ENCODE measurements around the gene CAPN12. TPM values are rescaled to one million over a fixed set of nuclear protein-coding genes. Genes with fewer than 3 reads are reported as not detected.
A peak's percentile ranks its signal among the peaks of the same experiment; 100 is the strongest.

The CAPN12 gene
- total RNA-seq, 1 experiment from 2014 or later, result 8.8 TPM

DNA sequence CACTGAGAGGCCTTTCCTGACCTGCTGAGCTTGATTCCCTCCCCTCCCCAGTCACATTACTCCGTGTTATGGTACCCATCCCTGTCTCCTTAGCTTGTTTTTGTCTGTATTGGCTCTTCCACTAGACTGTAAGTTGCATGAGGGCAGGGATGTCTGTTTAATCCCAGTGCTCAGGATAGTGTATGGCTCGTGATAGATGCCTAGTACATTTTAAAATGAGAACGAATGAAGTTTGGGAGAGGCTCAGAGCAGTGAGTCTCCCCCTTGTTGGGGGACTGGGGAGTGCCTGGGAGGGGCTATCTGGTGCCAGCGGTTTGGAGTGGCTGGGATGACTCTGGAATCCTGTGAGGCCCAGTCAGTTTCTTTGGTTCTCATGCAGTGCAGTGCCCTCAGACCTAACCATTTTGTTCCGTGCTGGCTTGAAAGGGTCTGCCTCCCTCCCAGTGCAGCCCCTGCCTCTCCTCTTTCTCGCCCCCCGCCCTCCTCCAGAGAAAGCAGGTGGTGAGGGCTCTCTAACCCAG lies 61.3 kb downstream of the CAPN12 start:
- Histone ChIP-seq H3K4me3 (replicated peaks in 1 of 2; ENCODE audit: low read depth in 1 of 2, low read length in 2 of 2) (peak overlapping the region; percentile 10 to 43), H2AFZ (ENCODE audit: low read depth, low read length, poor library complexity, severe bottlenecking) (no peak overlapping the region), H3K9ac (ENCODE audit: low read length) (peak overlapping the region; percentile 83), H3K4me1 (ENCODE audit: control insufficient read depth in 1 of 2, insufficient read depth in 2 of 2, low read length in 2 of 2) (peaks cover 76 to 99% of the 10 kb centered on the region in 2 experiments), H3K27me3 (ENCODE audit: insufficient read depth, low read length) (no peaks in the 10 kb centered on the region), H3K36me3 (ENCODE audit: control insufficient read depth in 1 of 2, insufficient read depth in 2 of 2, low read length in 2 of 2) (peaks cover 0 to 29% of the 10 kb centered on the region in 2 experiments; a peak in 2 of 4 replicates), H3K27ac (ENCODE audit: low read depth, low read length) (peak overlapping the region; percentile 98), H3K9me3 (ENCODE audit: control insufficient read depth in 1 of 2, insufficient read depth in 1 of 2, low read depth in 1 of 2, low read length in 2 of 2) (peaks cover 0 to 5% of the 10 kb centered on the region in 2 experiments; a peak in 1 of 4 replicates), H3K79me2 (ENCODE audit: insufficient read depth, low read length) (peaks cover 89% of the 10 kb centered on the region), H3K4me2 (ENCODE audit: low read length) (peak overlapping the region; percentile 86), H3K9me2 (ENCODE audit: insufficient read depth) (no peaks in the 10 kb centered on the region), H4K20me1 (ENCODE audit: insufficient read depth) (no peaks in the 10 kb centered on the region)
- RAD21 ChIA-PET (ENCODE audit: low non-redundant PET in 1 of 2, low total read pairs in 2 of 2, uncharacterized antibody in 2 of 2, unreplicated experiment in 2 of 2), result no interaction called here
- TSS peak; percentile 81 for BruUV-seq (replicated peaks)
- intact Hi-C loops (cut with micrococcal nuclease), result loop anchor here (2.0 to 5.0 kb wide), 2 partner anchors 26 to 169 kb away; no protein-coding TSS in a partner anchor
- POLR2A ChIA-PET, result interaction anchor here (0.6 to 2.5 kb wide), 7 partner anchors 10 to 166 kb away, joined by 3 to 25 read pairs (median 4); partner anchors contain the start of gene ACTN4
- peak; percentile 11; the same call in 1 of the 2 replicates for TF ChIP-seq CBX3 (IDR thresholded peaks at IDR 0.05; ENCODE audit: low read depth)
- TF ChIP-seq, protein P1, sequence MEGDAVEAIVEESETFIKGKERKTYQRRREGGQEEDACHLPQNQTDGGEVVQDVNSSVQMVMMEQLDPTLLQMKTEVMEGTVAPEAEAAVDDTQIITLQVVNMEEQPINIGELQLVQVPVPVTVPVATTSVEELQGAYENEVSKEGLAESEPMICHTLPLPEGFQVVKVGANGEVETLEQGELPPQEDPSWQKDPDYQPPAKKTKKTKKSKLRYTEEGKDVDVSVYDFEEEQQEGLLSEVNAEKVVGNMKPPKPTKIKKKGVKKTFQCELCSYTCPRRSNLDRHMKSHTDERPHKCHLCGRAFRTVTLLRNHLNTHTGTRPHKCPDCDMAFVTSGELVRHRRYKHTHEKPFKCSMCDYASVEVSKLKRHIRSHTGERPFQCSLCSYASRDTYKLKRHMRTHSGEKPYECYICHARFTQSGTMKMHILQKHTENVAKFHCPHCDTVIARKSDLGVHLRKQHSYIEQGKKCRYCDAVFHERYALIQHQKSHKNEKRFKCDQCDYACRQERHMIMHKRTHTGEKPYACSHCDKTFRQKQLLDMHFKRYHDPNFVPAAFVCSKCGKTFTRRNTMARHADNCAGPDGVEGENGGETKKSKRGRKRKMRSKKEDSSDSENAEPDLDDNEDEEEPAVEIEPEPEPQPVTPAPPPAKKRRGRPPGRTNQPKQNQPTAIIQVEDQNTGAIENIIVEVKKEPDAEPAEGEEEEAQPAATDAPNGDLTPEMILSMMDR (IDR thresholded peaks at IDR 0.05 in 2 of 3, conservative IDR thresholded peaks at IDR 0.05 in 1 of 3; ENCODE audit: borderline replicate concordance in 1 of 3, insufficient read depth in 1 of 3, low read depth in 2 of 3, low read length in 2 of 3), result no peak
- DNase-seq (ENCODE audit: low read depth, low spot score) (no peak), ATAC-seq (peak; percentile 6; the same call in 1 of the 2 replicates)
- CTCF ChIA-PET, result interaction anchor here (0.6 to 2.1 kb wide), 5 partner anchors 8 to 280 kb away, joined by 3 to 10 read pairs (median 4); partner anchors contain the start of gene FAM98C

DNA sequence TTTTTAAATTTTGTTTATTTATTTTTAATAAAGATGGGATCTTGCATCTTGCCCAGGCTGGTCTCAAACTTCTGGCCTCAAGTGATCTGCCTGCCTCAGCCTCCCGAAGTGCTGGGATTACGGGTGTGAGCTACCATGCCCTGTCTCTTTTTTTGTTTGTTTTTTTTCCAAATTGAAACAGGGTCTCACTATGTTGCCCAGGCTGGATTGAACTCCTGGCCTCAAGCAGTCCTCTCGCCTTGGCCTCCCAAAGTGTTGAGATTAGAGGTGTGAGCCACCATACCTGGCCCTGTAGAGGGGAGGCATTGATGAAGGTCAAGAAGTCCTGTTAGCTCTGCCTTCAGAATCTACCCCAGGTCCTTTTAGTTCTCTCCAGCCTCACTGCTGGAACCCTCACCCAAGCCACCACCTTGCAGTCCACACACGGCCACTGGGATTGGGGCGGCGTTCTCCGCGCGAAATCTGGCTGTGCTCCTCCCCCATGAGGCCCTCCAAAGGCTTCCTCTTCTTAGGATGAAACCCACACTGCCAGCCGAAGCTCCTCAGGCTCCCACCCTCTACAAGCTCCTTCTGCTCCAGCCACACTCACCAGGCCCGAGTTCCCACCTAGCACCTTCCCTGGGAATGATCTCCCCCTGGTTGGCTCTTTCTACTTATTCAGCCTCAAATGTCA lies 61.9 kb downstream of the CAPN12 start:
- ChIA-PET CTCF (interaction anchor here (2.1 kb wide), 1 partner anchor 48 kb away, joined by 10 read pairs; no protein-coding TSS in a partner anchor), POLR2A (interaction anchor here (1.9 to 2.5 kb wide), 2 partner anchors 11 to 20 kb away, joined by 9 to 25 read pairs; no protein-coding TSS in a partner anchor), RAD21 (ENCODE audit: low non-redundant PET in 1 of 2, low total read pairs in 2 of 2, uncharacterized antibody in 2 of 2, unreplicated experiment in 2 of 2) (no interaction called here)
- Histone ChIP-seq H3K9me3 (ENCODE audit: control insufficient read depth in 1 of 2, insufficient read depth in 1 of 2, low read depth in 1 of 2, low read length in 2 of 2) (peaks cover 0 to 5% of the 10 kb centered on the region in 2 experiments; a peak in 1 of 4 replicates), H3K79me2 (ENCODE audit: insufficient read depth, low read length) (peaks cover 89% of the 10 kb centered on the region), H3K4me2 (ENCODE audit: low read length) (peak overlapping the region; percentile 86), H3K4me3 (replicated peaks in 1 of 2; ENCODE audit: low read depth in 1 of 2, low read length in 2 of 2) (peak overlapping the region in 1 of 2 experiments; percentile 43; a peak in 2 of 4 replicates), H3K27ac (ENCODE audit: low read depth, low read length) (peak overlapping the region; percentile 98), H3K9ac (ENCODE audit: low read length) (peak overlapping the region; percentile 83), H3K9me2 (ENCODE audit: insufficient read depth) (no peaks in the 10 kb centered on the region), H3K4me1 (ENCODE audit: control insufficient read depth in 1 of 2, insufficient read depth in 2 of 2, low read length in 2 of 2) (peaks cover 70 to 99% of the 10 kb centered on the region in 2 experiments), H3K36me3 (ENCODE audit: control insufficient read depth in 1 of 2, insufficient read depth in 2 of 2, low read length in 2 of 2) (peaks cover 0 to 26% of the 10 kb centered on the region in 2 experiments; a peak in 2 of 4 replicates), H3K27me3 (ENCODE audit: insufficient read depth, low read length) (no peaks in the 10 kb centered on the region), H4K20me1 (ENCODE audit: insufficient read depth) (no peaks in the 10 kb centered on the region), H2AFZ (ENCODE audit: low read depth, low read length, poor library complexity, severe bottlenecking) (no peak overlapping the region)
- intact Hi-C loops (cut with micrococcal nuclease), result loop anchor here (2.0 to 5.0 kb wide), 2 partner anchors 26 to 170 kb away; no protein-coding TSS in a partner anchor
- ATAC-seq (no peak), DNase-seq (ENCODE audit: low read depth, low spot score) (no peak)
- no TSS peak for BruUV-seq (replicated peaks)
- TF ChIP-seq CBX3 (IDR thresholded peaks at IDR 0.05; ENCODE audit: low read depth) (peak; percentile 69; the same call in 1 of the 2 replicates), CEBPB (IDR thresholded peaks at IDR 0.05; ENCODE audit: low read depth) (no peak), POLR2A (IDR thresholded peaks at IDR 0.05; ENCODE audit: borderline replicate concordance, extremely low read depth, insufficient read depth, insufficient read length) (no peak)

Other genes with a start within 250 kb of the CAPN12 start
- gene MAP4K1, start 126.5 kb downstream of the CAPN12 start, total RNA-seq (2021; ENCODE audit: unreplicated experiment), result 9.1 TPM
- 313 TPM for gene EIF3K, start 125.3 kb downstream of the CAPN12 start, total RNA-seq (2021; ENCODE audit: unreplicated experiment)
- 651 TPM for gene ACTN4, start 96.8 kb downstream of the CAPN12 start, total RNA-seq (2021; ENCODE audit: unreplicated experiment)
- gene LGALS7, start 29.0 kb upstream of the CAPN12 start, total RNA-seq (2021; ENCODE audit: unreplicated experiment), result not detected
- gene LGALS7B, start 44.7 kb upstream of the CAPN12 start, total RNA-seq (2021; ENCODE audit: unreplicated experiment), result 2.4 TPM
- 0.86 TPM for gene LGALS4, start 68.5 kb upstream of the CAPN12 start, total RNA-seq (2021; ENCODE audit: unreplicated experiment)
- gene ECH1, start 87.3 kb upstream of the CAPN12 start, total RNA-seq (2021; ENCODE audit: unreplicated experiment), result 81.3 TPM
- 551 TPM for gene HNRNPL, start 105.5 kb upstream of the CAPN12 start, total RNA-seq (2021; ENCODE audit: unreplicated experiment)
- 28.6 TPM for gene RINL, start 133.8 kb upstream of the CAPN12 start, total RNA-seq (2021; ENCODE audit: unreplicated experiment)
- gene SIRT2, start 155.1 kb upstream of the CAPN12 start, total RNA-seq (2021; ENCODE audit: unreplicated experiment), result 15.4 TPM
- 51.2 TPM for gene NFKBIB, start 155.5 kb upstream of the CAPN12 start, total RNA-seq (2021; ENCODE audit: unreplicated experiment)
- gene CCER2, start 167.7 kb upstream of the CAPN12 start, total RNA-seq (2021; ENCODE audit: unreplicated experiment), result 1.2 TPM
- gene SARS2, start 186.3 kb upstream of the CAPN12 start, total RNA-seq (2021; ENCODE audit: unreplicated experiment), result 58.2 TPM
- gene MRPS12, start 186.5 kb upstream of the CAPN12 start, total RNA-seq (2021; ENCODE audit: unreplicated experiment), result 97.7 TPM
- 18.5 TPM for gene FBXO17, start 231.3 kb upstream of the CAPN12 start, total RNA-seq (2021; ENCODE audit: unreplicated experiment)